Colonic mucosa (tissue), 4 donors: ENCODE measurements around the gene ST7. TPM values are rescaled to one million over a fixed set of nuclear protein-coding genes. Genes with fewer than 3 reads are reported as not detected.

Source experiments
- DNase-seq: peaks from one replicate; pipeline ENCODE4 v3.0.0-alpha.2; 2020
- H3K27ac ChIP-seq: fragments of 200-600 bp; one replicate; pipeline ENCODE4 v1.8.0; 2021
- H3K27me3 ChIP-seq: fragments of 200-600 bp; one replicate; pipeline ENCODE4 v1.8.0; 2021
- H3K36me3 ChIP-seq: fragments of 200-600 bp; one replicate; pipeline ENCODE4 v1.8.0; 2021
- H3K4me1 ChIP-seq: fragments of 200-600 bp; one replicate; pipeline ENCODE4 v1.8.0; 2021; ENCODE audit warnings: mild to moderate bottlenecking
- H3K4me3 ChIP-seq: fragments of 200-600 bp; one replicate; pipeline ENCODE4 v1.8.0; 2021
- H3K9ac ChIP-seq, 2 donors: one replicate each; pipeline ENCODE4 v1.7.0; 2013; ENCODE audit warnings: control low read depth in 2 of 2, low read depth in 2 of 2, low read length in 2 of 2
- H3K9me3 ChIP-seq: fragments of 200-600 bp; one replicate; pipeline ENCODE4 v1.8.0; 2021
- CTCF ChIP-seq: fragments of 200-600 bp; IDR thresholded peaks from one replicate; pipeline ENCODE4 v1.8.0; 2022; ENCODE audit warnings: antibody characterized with exemption, mild to moderate bottlenecking
- intact Hi-C: fragments of 100-400 bp; cut with DNase I; formaldehyde crosslinking; loops from one replicate; pipeline ENCODE4 v1.14.1; 2022
- total RNA-seq, 2 donors: library from RNA; stranded (reverse); fragmentation: NEBNext Ultra II Directional in 1 of 2; extraction: Animal tissue kit (Norgen Biotek cat#: 25700) in 1 of 2; gene quantifications; one replicate each; pipeline ENCODE4 v1.2.1, GENCODE V29; 2021
- donor health status: healthy.
- donor health status: DM: no; HTN: no; CAD: no.
- donor health status: DM: no; HTN: no; CAD: no.

Gene ST7
- 10 to 100 TPM; 10.6 to 12.2 TPM for total RNA-seq

GRCh38 chr7:116953372-116953905, at the start of gene ST7:
ST7 (plus strand) TSS chr7:116953501; CDS start chr7:116953541, 40 bp downstream.
- H3K36me3 ChIP-seq = no peaks in the 10 kb centered on the region
- no peak for TF ChIP-seq CTCF

GRCh38 chr7:116906391-116906790, 46.9 kb upstream of the ST7 start:
- Histone ChIP-seq H3K4me1 (no peaks in the 10 kb centered on the region), H3K9me3 (no peaks in the 10 kb centered on the region), H3K27me3 (no peaks in the 10 kb centered on the region), H3K4me3 (no peak overlapping the region), H3K27ac (no peak overlapping the region), H3K9ac (no peak overlapping the region), H3K36me3 (no peaks in the 10 kb centered on the region)
- intact Hi-C loops = no loop called here
- DNase-seq = no peak
- no peak for TF ChIP-seq CTCF

More at GRCh38 chr7:116953372-116953905, at the start of gene ST7:
- peak; percentile 58 for DNase-seq
- peak within 1 kb of the TSS; percentile 98 for H3K27ac ChIP-seq
- no peaks in the 10 kb centered on the region for H3K27me3 ChIP-seq
- H3K4me3 ChIP-seq = peak within 1 kb of the TSS; percentile 94
- H3K4me1 ChIP-seq = no peaks in the 10 kb centered on the region
- H3K9me3 ChIP-seq = no peaks in the 10 kb centered on the region
- H3K9ac ChIP-seq = peak within 1 kb of the TSS; percentile 88 to 89
- intact Hi-C loops = loop anchor here (10.0 kb wide), 1 partner anchor 89 kb away; the partner anchor contains the start of gene CAPZA2

GRCh38 chr7:116910383-116910782, 42.9 kb upstream of the ST7 start:
- Histone ChIP-seq H3K9ac (no peak overlapping the region), H3K27me3 (no peaks in the 10 kb centered on the region), H3K9me3 (no peaks in the 10 kb centered on the region), H3K27ac (no peak overlapping the region), H3K4me3 (no peak overlapping the region), H3K4me1 (no peaks in the 10 kb centered on the region), H3K36me3 (no peaks in the 10 kb centered on the region)
- intact Hi-C loops = no loop called here
- DNase-seq = no peak
- no peak for TF ChIP-seq CTCF

- no peak for DNase-seq
- no peak overlapping the region for H3K27ac ChIP-seq
- no peaks in the 10 kb centered on the region for H3K9me3 ChIP-seq
- H3K4me3 ChIP-seq = no peak overlapping the region
- no peak overlapping the region for H3K9ac ChIP-seq
- H3K4me1 ChIP-seq = no peaks in the 10 kb centered on the region
- intact Hi-C loops = no loop called here
- no peaks in the 10 kb centered on the region for H3K27me3 ChIP-seq
- TF ChIP-seq CTCF = no peak
- no peaks in the 10 kb centered on the region for H3K36me3 ChIP-seq
Measured at GRCh38 chr7:116911801-116912200, 41.5 kb upstream of the ST7 start.

GRCh38 chr7:116912269-116912909, 40.9 kb upstream of the ST7 start:
- DNase-seq = no peak
- Histone ChIP-seq H3K4me3 (no peak overlapping the region), H3K9ac (no peak overlapping the region), H3K27me3 (no peaks in the 10 kb centered on the region), H3K27ac (no peak overlapping the region), H3K9me3 (no peaks in the 10 kb centered on the region), H3K36me3 (no peaks in the 10 kb centered on the region), H3K4me1 (no peaks in the 10 kb centered on the region)
- intact Hi-C loops = no loop called here
- no peak for TF ChIP-seq CTCF
